K562 (cell line): ENCODE data around the gene TFB2M. TPM values are rescaled to one million over a fixed set of nuclear protein-coding genes. Genes with fewer than 3 reads are reported as not detected.
"Not testable (repeated sequence)": the region's sequence is repeated elsewhere in the genome, so short reads cannot be mapped to it uniquely, and the experiment has no call there.

Experiments used
- ATAC-seq: fragments of 200-7000 bp; cut with Tn5 transposase; 3 replicates; pipeline ENCODE4 v1.9.1; 2020; ENCODE audit warnings: moderate library complexity
- BruUV-seq: library from RNA; stranded (reverse); fragments of 400-500 nt; replicated peaks from 2 replicates; lab custom pipeline; 2021; lab: Mats Ljungman, UMichigan
- CTCF ChIA-PET: fragments of 300-600 bp; formaldehyde crosslinking; extraction: SDS; loops from one replicate; lab custom pipeline; 2021; ENCODE audit warnings: low intra/inter-chr PET ratio; lab: Yijun Ruan, JAX
- POLR2A ChIA-PET: fragments of 300-600, 350-650 bp; sonication (Branson Sonifier 250); formaldehyde crosslinking; extraction: SDS; loops from one replicate; lab custom pipeline; 2021; ENCODE audit warnings: antibody characterized with exemption, inconsistent platforms; lab: Yijun Ruan, JAX
- DNase-seq, 4 experiments: peaks; one replicate each; pipeline versions ENCODE4 v3.0.0 to v3.0.0-alpha.2; 2011 to 2018; ENCODE audit warnings: low spot score in 3 of 4, mixed read lengths in 3 of 4; ENCODE audit errors: extremely low read depth in 1 of 4
- FAIRE-seq: peaks from 2 replicates; lab custom pipeline; 2011; peaks lifted over from hg19 to GRCh38; lab: Jason Lieb, UNC
- H2AFZ ChIP-seq: 2 replicates; pipeline ENCODE4 v1.6.0; 2011; ENCODE audit warnings: low read depth, low read length, control low read depth, inconsistent platforms
- H3K27ac ChIP-seq: fragments of 200-600 bp; 3 replicates; pipeline ENCODE4 v1.8.0; 2011; ENCODE audit warnings: low read depth, mild to moderate bottlenecking, control low read depth, inconsistent platforms, low read length, moderate library complexity, mixed read lengths; ENCODE audit errors: extremely low read depth
- H3K27me3 ChIP-seq, 2 experiments: fragments of 300-600 bp in 1 of 2; 2 replicates in 1 of 2; 3 replicates in 1 of 2; pipeline versions ENCODE4 v1.6.0 to v1.8.0; 2011; ENCODE audit warnings: inconsistent platforms in 2 of 2, low read length in 2 of 2, mild to moderate bottlenecking in 1 of 2, mixed read lengths in 1 of 2, moderate library complexity in 1 of 2; ENCODE audit not compliant: control insufficient read depth in 2 of 2, insufficient read depth in 2 of 2
- H3K36me3 ChIP-seq: fragments of 300-600 bp; 3 replicates; pipeline ENCODE4 v1.8.0; 2011; ENCODE audit warnings: mild to moderate bottlenecking, low read length, inconsistent platforms; ENCODE audit not compliant: control insufficient read depth, insufficient read depth
- H3K4me1 ChIP-seq, 2 experiments: fragments of 200-600 bp in 1 of 2; replicated peaks in 1 of 2; 2 replicates in 1 of 2; 3 replicates in 1 of 2; pipeline versions ENCODE4 v1.5.1 to v1.8.0; 2011; ENCODE audit warnings: inconsistent platforms in 2 of 2, low read length in 2 of 2, mild to moderate bottlenecking in 1 of 2, mixed read lengths in 1 of 2, moderate library complexity in 1 of 2; ENCODE audit not compliant: control insufficient read depth in 2 of 2, insufficient read depth in 2 of 2
- H3K4me2 ChIP-seq: 2 replicates; pipeline ENCODE4 v1.6.1; 2011; ENCODE audit warnings: low read length, control low read depth, inconsistent platforms, mixed read lengths; ENCODE audit not compliant: insufficient read depth
- H3K4me3 ChIP-seq: fragments of 200-600 bp; sonication (generic), shearing (Covaris generic); 2 replicates; pipeline ENCODE4 v1.5.1; 2016; ENCODE audit warnings: control low read depth, inconsistent platforms
- H3K79me2 ChIP-seq: fragments of 200-600 bp; 3 replicates; pipeline ENCODE4 v1.8.0; 2011; ENCODE audit warnings: low read length, inconsistent platforms; ENCODE audit not compliant: control insufficient read depth, insufficient read depth
- H3K9ac ChIP-seq, 2 experiments: 2 replicates each; pipeline versions ENCODE4 v1.6.0 to v1.6.1; 2011; ENCODE audit warnings: low read depth in 2 of 2, low read length in 2 of 2, control low read depth in 1 of 2, inconsistent platforms in 1 of 2, mild to moderate bottlenecking in 1 of 2, mixed read lengths in 1 of 2; ENCODE audit not compliant: insufficient read depth in 1 of 2
- H3K9me1 ChIP-seq: one replicate; pipeline ENCODE4 v1.6.0; 2011; ENCODE audit warnings: inconsistent platforms, mild to moderate bottlenecking, low read length, moderate library complexity; ENCODE audit not compliant: control insufficient read depth, insufficient read depth
- H3K9me3 ChIP-seq: replicated peaks from 2 replicates; pipeline ENCODE4 v1.5.1; 2011; ENCODE audit warnings: low read depth, low read length, inconsistent platforms; ENCODE audit not compliant: control insufficient read depth, insufficient read depth
- H4K20me1 ChIP-seq: replicated peaks from 2 replicates; pipeline ENCODE4 v1.6.1; 2011; ENCODE audit warnings: low read length, inconsistent platforms, mixed read lengths; ENCODE audit not compliant: control insufficient read depth, insufficient read depth
- ATF1 ChIP-seq, 2 experiments: fragments of 450-650 bp in 1 of 2; IDR thresholded peaks; 2 replicates each; pipeline ENCODE4 v1.6.1; 2016; ENCODE audit warnings: missing compliant biosample characterization in 1 of 2, missing genetic modification characterization in 1 of 2
- CXXC5 ChIP-seq: fragments of 250-450 bp; sonication (Bioruptor Pico); IDR thresholded peaks from 2 replicates; pipeline ENCODE4 v1.8.0; 2022; ENCODE audit warnings: inconsistent platforms, mild to moderate bottlenecking, moderate library complexity
- DPF2 ChIP-seq: fragments of 450-650 bp; IDR thresholded peaks from 2 replicates; pipeline ENCODE4 v1.6.1; 2016
- EP400 ChIP-seq: fragments of 450-650 bp; IDR thresholded peaks from 2 replicates; pipeline ENCODE4 v1.6.1; 2017; ENCODE audit warnings: antibody characterized with exemption, mild to moderate bottlenecking, moderate library complexity
- NFRKB ChIP-seq: fragments of 450-650 bp; IDR thresholded peaks from 2 replicates; pipeline ENCODE4 v1.6.1; 2016; ENCODE audit warnings: low read depth
- NR4A1 ChIP-seq, 2 experiments: fragments of 250-450 bp in 1 of 2; fragments of 450-650 bp in 1 of 2; sonication (Bioruptor Pico) in 1 of 2; IDR thresholded peaks; 2 replicates each; pipeline versions ENCODE4 v1.4.0 to v1.6.1; 2016 to 2020; ENCODE audit warnings: mild to moderate bottlenecking in 2 of 2, missing compliant biosample characterization in 1 of 2, missing genetic modification characterization in 1 of 2, moderate library complexity in 1 of 2
- ZNF584 ChIP-seq: fragments of 200-800 bp; sonication (Bioruptor generic); IDR thresholded peaks from 2 replicates; pipeline ENCODE4 v1.6.1; 2016; ENCODE audit warnings: low read depth, mild to moderate bottlenecking, missing genetic modification characterization, missing compliant biosample characterization
- WGBS: fragments of 100-300 bp; shearing (Covaris generic); methylation state at CpG from one replicate; pipeline ENCODE4 v1.1.6; 2016; ENCODE audit warnings: low coverage, mixed read lengths; ENCODE audit not compliant: insufficient coverage; ENCODE audit errors: missing lambda C conversion rate; 5-methylcytosine and 5-hydroxymethylcytosine counted together
- in situ Hi-C: fragments of 300-500 bp; cut with MboI; formaldehyde crosslinking; loops from 4 replicates; pipeline ENCODE4 v1.15.0; 2018; ENCODE audit warnings: inconsistent platforms, mixed read lengths
- intact Hi-C: fragments of 100-400 bp; cut with micrococcal nuclease; formaldehyde crosslinking; loops from 2 replicates; pipeline ENCODE4 v1.14.2; 2022
- polyA plus RNA-seq, 8 experiments: library from polyadenylated mRNA; depleted of rRNA in 4 of 8; stranded (reverse) in 5 of 8; unstranded in 3 of 8; fragments of >200 nt; fragmentation: Nextera tagmentation in 2 of 8; fragmentation: Illumina TruSeq in 1 of 8; extraction: Ambion mirVana in 2 of 8; extraction: Trizol in 1 of 8; gene quantifications; 2 replicates each; pipeline versions ENCODE4 v1.2.1 to v1.2.3, GENCODE V29; 2011 to 2014; ENCODE audit warnings: inconsistent platforms in 1 of 8, missing spikeins in 1 of 8
- total RNA-seq, 7 experiments: library from RNA; depleted of rRNA in 6 of 7; stranded (reverse); fragments of >200 nt in 6 of 7; fragmentation: Illumina TruSeq in 2 of 7; extraction: Trizol in 2 of 7; gene quantifications; 2 replicates each; pipeline versions ENCODE4 v1.2.1 to v1.2.3, GENCODE V29; 2011 to 2021; ENCODE audit warnings: low replicate concordance in 1 of 7
- TF ChIP-seq, protein P1 (sequence below): sonication (generic); formaldehyde crosslinking; IDR thresholded peaks from 2 replicates; pipeline ENCODE4 v1.9.0; 2022; ENCODE audit warnings: mild to moderate bottlenecking, missing genetic modification reagents
- TF ChIP-seq, protein P2 (sequence below), 3 experiments: fragments of 200-800 bp in 1 of 3; sonication (Bioruptor generic) in 1 of 3; sonication (generic) in 1 of 3; formaldehyde crosslinking in 1 of 3; IDR thresholded peaks; 2 replicates each; pipeline versions ENCODE4 v1.6.1 to v1.8.0; 2016 to 2022; ENCODE audit warnings: mild to moderate bottlenecking in 2 of 3, missing compliant biosample characterization in 2 of 3, missing genetic modification characterization in 2 of 3, missing genetic modification reagents in 1 of 3
- TF ChIP-seq, protein P3 (sequence below), 3 experiments: fragments of 200-800 bp in 1 of 3; fragments of 250-450 bp in 1 of 3; fragments of 450-650 bp in 1 of 3; sonication (Bioruptor Pico) in 1 of 3; sonication (Bioruptor generic) in 1 of 3; formaldehyde crosslinking in 1 of 3; IDR thresholded peaks; 2 replicates each; pipeline versions ENCODE4 v1.6.1 to v1.8.0; 2016 to 2022; ENCODE audit warnings: mild to moderate bottlenecking in 2 of 3, missing genetic modification characterization in 2 of 3, missing compliant biosample characterization in 1 of 3, moderate library complexity in 1 of 3
- TF ChIP-seq, protein P4 (sequence below), 2 experiments: fragments of 200-800 bp in 1 of 2; sonication (Bioruptor generic) in 1 of 2; sonication (generic) in 1 of 2; formaldehyde crosslinking in 1 of 2; IDR thresholded peaks in 1 of 2; conservative IDR thresholded peaks in 1 of 2; 2 replicates each; pipeline versions ENCODE4 v1.5.0 to v1.6.1; 2016 to 2020; ENCODE audit warnings: missing compliant biosample characterization in 1 of 2, missing genetic modification characterization in 1 of 2, missing genetic modification reagents in 1 of 2

Gene TFB2M
- total and polyA plus RNA-seq, 9 of the 15 experiments (the other 6 are each of a cell fraction or from before 2014, with no cell fraction given), result 55.1 to 162 (median 70.6) TPM

DNA sequence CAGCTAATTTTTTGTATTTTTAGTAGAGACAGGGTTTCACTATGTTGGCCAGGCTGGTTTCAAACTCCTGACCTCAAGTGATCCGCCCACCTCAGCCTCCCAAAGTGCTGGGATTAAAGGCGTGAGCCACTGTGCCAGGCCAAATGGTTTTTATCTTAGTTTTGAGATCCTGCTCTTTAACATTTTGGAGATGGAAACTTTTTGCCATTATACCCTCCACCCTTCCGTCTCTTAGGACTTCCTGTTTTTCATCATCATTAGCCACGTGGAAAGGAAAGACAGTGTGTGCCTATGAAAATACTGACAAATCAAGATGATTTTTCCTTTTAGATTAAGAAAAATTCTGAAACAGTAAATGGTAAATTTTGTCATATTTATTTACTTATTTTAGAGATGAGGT lies 5.2 kb upstream of the TFB2M start:
- Histone ChIP-seq H3K27ac (peak overlapping the region; percentile 85), H3K4me1 (peaks cover 15 to 43% of the 10 kb centered on the region in 2 experiments), H3K79me2 (peaks cover 99% of the 10 kb centered on the region), H3K36me3 (peaks cover 25% of the 10 kb centered on the region), H3K4me2 (peak overlapping the region; percentile 13), H3K9ac (peak overlapping the region in 1 of 2 experiments; percentile 25; a peak in 1 of 4 replicates)
- H2AFZ ChIP-seq; FAIRE-seq; H3K9me1 ChIP-seq; CTCF ChIA-PET; H4K20me1 ChIP-seq; H3K9me3 ChIP-seq; BruUV-seq; H3K4me3 ChIP-seq; in situ Hi-C loops; DNase-seq; ATAC-seq; H3K27me3 ChIP-seq; TF ChIP-seq ATF1, NR4A1 (CRISPR knock-in tag; IDR thresholded peaks at IDR 0.05): not testable (repeated sequence)
- intact Hi-C loops, result loop anchor here (10.0 kb wide), 1 partner anchor 267 kb away; no protein-coding TSS in a partner anchor
- WGBS, result 41% methylated on average over 4 of the region's 4 CpGs
- POLR2A ChIA-PET, result interaction anchor here (0.7 to 1.1 kb wide), 2 partner anchors 9 to 10 kb away, joined by 3 to 4 read pairs; no protein-coding TSS in a partner anchor
- TF ChIP-seq, protein P1, sequence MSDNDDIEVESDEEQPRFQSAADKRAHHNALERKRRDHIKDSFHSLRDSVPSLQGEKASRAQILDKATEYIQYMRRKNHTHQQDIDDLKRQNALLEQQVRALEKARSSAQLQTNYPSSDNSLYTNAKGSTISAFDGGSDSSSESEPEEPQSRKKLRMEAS (CRISPR knock-in tag), result peak; percentile 6; the same call in 1 of the 2 replicates
- TF ChIP-seq ZNF584 (CRISPR knock-in tag) (peak; percentile 38; the same call in 1 of the 2 replicates), ATF1 (tag; IDR thresholded peaks at IDR 0.05) (peak; percentile 37; the same call in 1 of the 2 replicates), NFRKB (0 out of 2 replicates have a peak, but pooled peaks have one; percentile 39), EP400 (peak; percentile 78), CXXC5 (CRISPR knock-in tag) (peak; percentile 41; the same call in 1 of the 2 replicates), NR4A1 (tag; IDR thresholded peaks at IDR 0.05) (0 out of 2 replicates have a peak, but pooled peaks have one; percentile 56), DPF2 (peak; percentile 35; the same call in 1 of the 2 replicates)
- TF ChIP-seq, protein P2, sequence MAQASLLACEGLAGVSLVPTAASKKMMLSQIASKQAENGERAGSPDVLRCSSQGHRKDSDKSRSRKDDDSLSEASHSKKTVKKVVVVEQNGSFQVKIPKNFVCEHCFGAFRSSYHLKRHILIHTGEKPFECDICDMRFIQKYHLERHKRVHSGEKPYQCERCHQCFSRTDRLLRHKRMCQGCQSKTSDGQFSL (CRISPR knock-in tag; IDR thresholded peaks at IDR 0.05), result not testable (repeated sequence)
- TF ChIP-seq, protein P2 (tag; IDR thresholded peaks at IDR 0.05), result peak in 1 of 2 experiments; percentile 43; a peak in 1 of 4 replicates
- TF ChIP-seq, protein P3, sequence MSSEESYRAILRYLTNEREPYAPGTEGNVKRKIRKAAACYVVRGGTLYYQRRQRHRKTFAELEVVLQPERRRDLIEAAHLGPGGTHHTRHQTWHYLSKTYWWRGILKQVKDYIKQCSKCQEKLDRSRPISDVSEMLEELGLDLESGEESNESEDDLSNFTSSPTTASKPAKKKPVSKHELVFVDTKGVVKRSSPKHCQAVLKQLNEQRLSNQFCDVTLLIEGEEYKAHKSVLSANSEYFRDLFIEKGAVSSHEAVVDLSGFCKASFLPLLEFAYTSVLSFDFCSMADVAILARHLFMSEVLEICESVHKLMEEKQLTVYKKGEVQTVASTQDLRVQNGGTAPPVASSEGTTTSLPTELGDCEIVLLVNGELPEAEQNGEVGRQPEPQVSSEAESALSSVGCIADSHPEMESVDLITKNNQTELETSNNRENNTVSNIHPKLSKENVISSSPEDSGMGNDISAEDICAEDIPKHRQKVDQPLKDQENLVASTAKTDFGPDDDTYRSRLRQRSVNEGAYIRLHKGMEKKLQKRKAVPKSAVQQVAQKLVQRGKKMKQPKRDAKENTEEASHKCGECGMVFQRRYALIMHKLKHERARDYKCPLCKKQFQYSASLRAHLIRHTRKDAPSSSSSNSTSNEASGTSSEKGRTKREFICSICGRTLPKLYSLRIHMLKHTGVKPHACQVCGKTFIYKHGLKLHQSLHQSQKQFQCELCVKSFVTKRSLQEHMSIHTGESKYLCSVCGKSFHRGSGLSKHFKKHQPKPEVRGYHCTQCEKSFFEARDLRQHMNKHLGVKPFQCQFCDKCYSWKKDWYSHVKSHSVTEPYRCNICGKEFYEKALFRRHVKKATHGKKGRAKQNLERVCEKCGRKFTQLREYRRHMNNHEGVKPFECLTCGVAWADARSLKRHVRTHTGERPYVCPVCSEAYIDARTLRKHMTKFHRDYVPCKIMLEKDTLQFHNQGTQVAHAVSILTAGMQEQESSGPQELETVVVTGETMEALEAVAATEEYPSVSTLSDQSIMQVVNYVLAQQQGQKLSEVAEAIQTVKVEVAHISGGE (CRISPR knock-in tag; IDR thresholded peaks at IDR 0.05), result 0 out of 6 replicates have a peak, but pooled peaks of 1 of the 3 experiments have one; percentile 50
- TF ChIP-seq, protein P4, sequence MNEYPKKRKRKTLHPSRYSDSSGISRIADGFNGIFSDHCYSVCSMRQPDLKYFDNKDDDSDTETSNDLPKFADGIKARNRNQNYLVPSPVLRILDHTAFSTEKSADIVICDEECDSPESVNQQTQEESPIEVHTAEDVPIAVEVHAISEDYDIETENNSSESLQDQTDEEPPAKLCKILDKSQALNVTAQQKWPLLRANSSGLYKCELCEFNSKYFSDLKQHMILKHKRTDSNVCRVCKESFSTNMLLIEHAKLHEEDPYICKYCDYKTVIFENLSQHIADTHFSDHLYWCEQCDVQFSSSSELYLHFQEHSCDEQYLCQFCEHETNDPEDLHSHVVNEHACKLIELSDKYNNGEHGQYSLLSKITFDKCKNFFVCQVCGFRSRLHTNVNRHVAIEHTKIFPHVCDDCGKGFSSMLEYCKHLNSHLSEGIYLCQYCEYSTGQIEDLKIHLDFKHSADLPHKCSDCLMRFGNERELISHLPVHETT (CRISPR knock-in tag; conservative IDR thresholded peaks at IDR 0.05 in 1 of 2, IDR thresholded peaks at IDR 0.05 in 1 of 2), result peak in 1 of 2 experiments; percentile 55; a peak in 1 of 4 replicates
